ENCODE data around the gene F7. TPM values are rescaled to one million over a fixed set of nuclear protein-coding genes. Genes with fewer than 3 reads are reported as not detected.

The F7 gene
- total and polyA plus RNA-seq, 4 donors = 0.08 to 0.69 TPM; not detected in 2

- no peaks in the 10 kb centered on the region for H3K27me3 ChIP-seq (ENCODE audit: control insufficient read depth in 1 of 2, insufficient read depth in 2 of 2, low read length in 1 of 2)
- no peaks in the 10 kb centered on the region for H3K36me3 ChIP-seq (ENCODE audit: control insufficient read depth in 1 of 2, insufficient read depth in 2 of 2, low read length in 1 of 2)
- WGBS, 2 donors = 64 to 71% methylated on average over 28 of the region's 28 CpGs
- H3K9me3 ChIP-seq (ENCODE audit: control insufficient read depth, low read length) = no peaks in the 10 kb centered on the region
- intact Hi-C loops (cut with DNase I) = loop anchor here (5.0 to 10.0 kb wide), 2 partner anchors 105 to 117 kb away; no protein-coding TSS in a partner anchor
- H3K4me1 ChIP-seq (ENCODE audit: control insufficient read depth in 1 of 2, insufficient read depth in 2 of 2, low read length in 2 of 2) = no peaks in the 10 kb centered on the region
- ATAC-seq (ENCODE audit: low FRiP score) = peak; percentile 4
- no peak for DNase-seq
- no peak overlapping the region for H3K27ac ChIP-seq (ENCODE audit: low read depth in 1 of 2, low read length in 2 of 2)
- H3K4me3 ChIP-seq (ENCODE audit: low read length in 2 of 2) = no peak overlapping the region
Observed at GRCh38 chr13:113151745-113152690, 46.4 kb downstream of the F7 start.

- Histone ChIP-seq H3K4me3 (ENCODE audit: low read length in 2 of 2) (no peak overlapping the region), H3K4me1 (ENCODE audit: control insufficient read depth in 1 of 2, insufficient read depth in 2 of 2, low read length in 2 of 2) (no peaks in the 10 kb centered on the region), H3K36me3 (ENCODE audit: control insufficient read depth in 1 of 2, insufficient read depth in 2 of 2, low read length in 1 of 2) (no peaks in the 10 kb centered on the region), H3K27ac (ENCODE audit: low read depth in 1 of 2, low read length in 2 of 2) (no peak overlapping the region), H3K27me3 (ENCODE audit: control insufficient read depth in 1 of 2, insufficient read depth in 2 of 2, low read length in 1 of 2) (no peaks in the 10 kb centered on the region), H3K9me3 (ENCODE audit: control insufficient read depth, low read length) (no peaks in the 10 kb centered on the region)
- DNase-seq = no peak
- WGBS, 2 donors = 49 to 55% methylated on average over 2 of the region's 2 CpGs
- no peak for ATAC-seq (ENCODE audit: low FRiP score)
- intact Hi-C loops (cut with DNase I) = loop anchor here (5.0 to 10.0 kb wide), 2 partner anchors 105 to 118 kb away; no protein-coding TSS in a partner anchor
Observed at GRCh38 chr13:113152691-113152983, 47.0 kb downstream of the F7 start.

GRCh38 chr13:113152984-113153809 is 47.6 kb downstream of the F7 start:
- Histone ChIP-seq H3K36me3 (ENCODE audit: control insufficient read depth in 1 of 2, insufficient read depth in 2 of 2, low read length in 1 of 2) (no peaks in the 10 kb centered on the region), H3K27ac (ENCODE audit: low read depth in 1 of 2, low read length in 2 of 2) (no peak overlapping the region), H3K9me3 (ENCODE audit: control insufficient read depth, low read length) (no peaks in the 10 kb centered on the region), H3K27me3 (ENCODE audit: control insufficient read depth in 1 of 2, insufficient read depth in 2 of 2, low read length in 1 of 2) (no peaks in the 10 kb centered on the region), H3K4me3 (ENCODE audit: low read length in 2 of 2) (peak overlapping the region; percentile 21 to 33), H3K4me1 (ENCODE audit: control insufficient read depth in 1 of 2, insufficient read depth in 2 of 2, low read length in 2 of 2) (no peaks in the 10 kb centered on the region)
- ATAC-seq (ENCODE audit: low FRiP score) (peak; percentile 67), DNase-seq (peak in 1 of 2 donors; percentile 68)
- 12 to 15% methylated on average over 42 to 60 of the region's 60 CpGs for WGBS, 2 donors
- intact Hi-C loops (cut with DNase I) = loop anchor here (5.0 to 10.0 kb wide), 2 partner anchors 106 to 118 kb away; no protein-coding TSS in a partner anchor

- intact Hi-C loops (cut with DNase I) = loop anchor here (5.0 to 10.0 kb wide), 2 partner anchors 107 to 119 kb away; no protein-coding TSS in a partner anchor
- Histone ChIP-seq H3K27me3 (ENCODE audit: control insufficient read depth in 1 of 2, insufficient read depth in 2 of 2, low read length in 1 of 2) (no peaks in the 10 kb centered on the region), H3K4me3 (ENCODE audit: low read length in 2 of 2) (peak overlapping the region; percentile 21 to 33), H3K9me3 (ENCODE audit: control insufficient read depth, low read length) (no peaks in the 10 kb centered on the region), H3K36me3 (ENCODE audit: control insufficient read depth in 1 of 2, insufficient read depth in 2 of 2, low read length in 1 of 2) (no peaks in the 10 kb centered on the region), H3K27ac (ENCODE audit: low read depth in 1 of 2, low read length in 2 of 2) (no peak overlapping the region), H3K4me1 (ENCODE audit: control insufficient read depth in 1 of 2, insufficient read depth in 2 of 2, low read length in 2 of 2) (no peaks in the 10 kb centered on the region)
- DNase-seq (peak; percentile 89 to 91), ATAC-seq (ENCODE audit: low FRiP score) (peak; percentile 88)
- 5 to 13% methylated on average over 14 to 56 of the region's 76 CpGs for WGBS, 2 donors
Observed at GRCh38 chr13:113153810-113154748, 48.5 kb downstream of the F7 start.

- 85% methylated on average over 3 of the region's 3 CpGs for WGBS, 2 donors
- no peaks in the 10 kb centered on the region for H3K4me1 ChIP-seq (ENCODE audit: control insufficient read depth in 1 of 2, insufficient read depth in 2 of 2, low read length in 2 of 2)
- no peak overlapping the region for H3K4me3 ChIP-seq (ENCODE audit: low read length in 2 of 2)
- intact Hi-C loops (cut with DNase I) = loop anchor here in 1 of 2 donors (5.0 to 10.0 kb wide), 2 partner anchors 52 to 120 kb away; partner anchors contain the start of genes CUL4A and PCID2
- no peaks in the 10 kb centered on the region for H3K36me3 ChIP-seq (ENCODE audit: control insufficient read depth in 1 of 2, insufficient read depth in 2 of 2, low read length in 1 of 2)
- ATAC-seq (ENCODE audit: low FRiP score) (no peak), DNase-seq (no peak)
- no peaks in the 10 kb centered on the region for H3K27me3 ChIP-seq (ENCODE audit: control insufficient read depth in 1 of 2, insufficient read depth in 2 of 2, low read length in 1 of 2)
- no peak overlapping the region for H3K27ac ChIP-seq (ENCODE audit: low read depth in 1 of 2, low read length in 2 of 2)
- H3K9me3 ChIP-seq (ENCODE audit: control insufficient read depth, low read length) = no peaks in the 10 kb centered on the region
Observed at GRCh38 chr13:113155201-113155600, 49.6 kb downstream of the F7 start.

GRCh38 chr13:113155982-113156655 is 50.5 kb downstream of the F7 start:
- H3K4me3 ChIP-seq (ENCODE audit: low read length in 2 of 2) = no peak overlapping the region
- no peak overlapping the region for H3K27ac ChIP-seq (ENCODE audit: low read depth in 1 of 2, low read length in 2 of 2)
- no peaks in the 10 kb centered on the region for H3K27me3 ChIP-seq (ENCODE audit: control insufficient read depth in 1 of 2, insufficient read depth in 2 of 2, low read length in 1 of 2)
- 86 to 88% methylated on average over 9 of the region's 9 CpGs for WGBS, 2 donors
- ATAC-seq (ENCODE audit: low FRiP score) (no peak), DNase-seq (no peak)
- no peaks in the 10 kb centered on the region for H3K36me3 ChIP-seq (ENCODE audit: control insufficient read depth in 1 of 2, insufficient read depth in 2 of 2, low read length in 1 of 2)
- no peaks in the 10 kb centered on the region for H3K4me1 ChIP-seq (ENCODE audit: control insufficient read depth in 1 of 2, insufficient read depth in 2 of 2, low read length in 2 of 2)
- H3K9me3 ChIP-seq (ENCODE audit: control insufficient read depth, low read length) = no peaks in the 10 kb centered on the region
- intact Hi-C loops (cut with DNase I) = loop anchor here in 1 of 2 donors (5.0 to 10.0 kb wide), 2 partner anchors 51 to 121 kb away; partner anchors contain the start of genes CUL4A and PCID2

- intact Hi-C loops (cut with DNase I) = loop anchor here in 1 of 2 donors (5.0 to 10.0 kb wide), 2 partner anchors 50 to 123 kb away; partner anchors contain the start of genes CUL4A and PCID2
- ATAC-seq (ENCODE audit: low FRiP score) = no peak
- H3K27me3 ChIP-seq (ENCODE audit: control insufficient read depth in 1 of 2, insufficient read depth in 2 of 2, low read length in 1 of 2) = no peaks in the 10 kb centered on the region
- H3K4me1 ChIP-seq (ENCODE audit: control insufficient read depth in 1 of 2, insufficient read depth in 2 of 2, low read length in 2 of 2) = no peaks in the 10 kb centered on the region
- no peak overlapping the region for H3K4me3 ChIP-seq (ENCODE audit: low read length in 2 of 2)
- H3K36me3 ChIP-seq (ENCODE audit: control insufficient read depth in 1 of 2, insufficient read depth in 2 of 2, low read length in 1 of 2) = no peaks in the 10 kb centered on the region
- H3K27ac ChIP-seq (ENCODE audit: low read depth in 1 of 2, low read length in 2 of 2) = no peak overlapping the region
- no peak for DNase-seq
- 59 to 64% methylated on average over 12 of the region's 12 CpGs for WGBS, 2 donors
- no peaks in the 10 kb centered on the region for H3K9me3 ChIP-seq (ENCODE audit: control insufficient read depth, low read length)
Observed at GRCh38 chr13:113157206-113157928, 51.8 kb downstream of the F7 start.

Data from aorta (tissue), 5 donors.